ENCODE measurements around the gene TRIM29. TPM values are rescaled to one million over a fixed set of nuclear protein-coding genes. Genes with fewer than 3 reads are reported as not detected.

TRIM29 gene
- total RNA-seq, 1 donor from 2014 or later, result not detected

DNA sequence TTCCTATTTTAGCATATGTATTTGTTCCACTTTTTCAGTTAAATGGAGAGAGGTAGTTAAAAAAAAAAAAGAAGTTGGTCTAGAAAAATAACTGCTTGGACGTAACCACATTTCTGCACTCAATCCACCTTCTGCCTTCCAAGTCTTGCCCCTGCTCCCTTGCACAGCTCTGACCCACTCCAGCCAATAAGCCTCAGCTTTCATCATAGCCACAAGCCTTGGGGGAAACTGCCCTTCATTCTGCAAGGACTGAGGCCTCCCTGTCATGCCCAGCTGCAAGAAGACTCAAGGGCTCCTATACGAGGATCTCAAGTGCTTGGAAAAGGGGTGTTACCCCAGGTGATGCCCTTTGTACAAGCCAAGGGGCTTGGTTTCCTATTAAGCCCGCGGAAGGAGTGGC lies 37.0 kb upstream of the TRIM29 start:
- DNase-seq (ENCODE audit: extremely low spot score, unreplicated experiment), result no peak
- peaks cover 68% of the 10 kb centered on the region for H3K27me3 Mint-ChIP-seq (ENCODE audit: unreplicated experiment)
- no peak overlapping the region for H3K4me3 Mint-ChIP-seq (ENCODE audit: unreplicated experiment)
- TF ChIP-seq, protein P1, sequence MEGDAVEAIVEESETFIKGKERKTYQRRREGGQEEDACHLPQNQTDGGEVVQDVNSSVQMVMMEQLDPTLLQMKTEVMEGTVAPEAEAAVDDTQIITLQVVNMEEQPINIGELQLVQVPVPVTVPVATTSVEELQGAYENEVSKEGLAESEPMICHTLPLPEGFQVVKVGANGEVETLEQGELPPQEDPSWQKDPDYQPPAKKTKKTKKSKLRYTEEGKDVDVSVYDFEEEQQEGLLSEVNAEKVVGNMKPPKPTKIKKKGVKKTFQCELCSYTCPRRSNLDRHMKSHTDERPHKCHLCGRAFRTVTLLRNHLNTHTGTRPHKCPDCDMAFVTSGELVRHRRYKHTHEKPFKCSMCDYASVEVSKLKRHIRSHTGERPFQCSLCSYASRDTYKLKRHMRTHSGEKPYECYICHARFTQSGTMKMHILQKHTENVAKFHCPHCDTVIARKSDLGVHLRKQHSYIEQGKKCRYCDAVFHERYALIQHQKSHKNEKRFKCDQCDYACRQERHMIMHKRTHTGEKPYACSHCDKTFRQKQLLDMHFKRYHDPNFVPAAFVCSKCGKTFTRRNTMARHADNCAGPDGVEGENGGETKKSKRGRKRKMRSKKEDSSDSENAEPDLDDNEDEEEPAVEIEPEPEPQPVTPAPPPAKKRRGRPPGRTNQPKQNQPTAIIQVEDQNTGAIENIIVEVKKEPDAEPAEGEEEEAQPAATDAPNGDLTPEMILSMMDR (IDR thresholded peaks at IDR 0.05), result no peak
- H3K9me3 Mint-ChIP-seq (ENCODE audit: unreplicated experiment), result no peaks in the 10 kb centered on the region
- H3K4me1 Mint-ChIP-seq (ENCODE audit: unreplicated experiment), result no peaks in the 10 kb centered on the region
- no peaks in the 10 kb centered on the region for H3K36me3 Mint-ChIP-seq (ENCODE audit: unreplicated experiment)
- H3K27ac Mint-ChIP-seq (ENCODE audit: unreplicated experiment), result no peak overlapping the region

DNA sequence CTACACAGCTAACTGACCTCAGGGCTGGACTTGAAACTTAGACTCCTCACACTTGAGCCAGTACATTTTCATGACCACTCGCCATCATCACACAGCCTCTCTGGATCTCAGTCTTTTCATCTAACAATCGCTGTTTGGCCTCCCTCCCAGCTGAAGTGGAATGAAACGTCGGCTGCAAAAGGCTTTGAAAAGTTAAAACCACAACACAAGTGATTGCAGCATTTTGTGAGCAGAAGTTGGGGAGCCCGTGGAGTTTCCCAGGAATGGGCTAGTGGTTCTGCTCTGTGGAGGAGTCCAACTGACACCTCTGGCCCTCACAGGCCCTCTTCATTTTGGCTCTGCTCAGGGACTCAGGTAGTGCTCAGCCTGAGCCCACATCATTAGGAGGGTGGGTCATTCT lies 35.9 kb upstream of the TRIM29 start:
- Mint-ChIP-seq H3K9me3 (ENCODE audit: unreplicated experiment) (no peaks in the 10 kb centered on the region), H3K27ac (ENCODE audit: unreplicated experiment) (no peak overlapping the region), H3K4me1 (ENCODE audit: unreplicated experiment) (peaks cover under 1% of the 10 kb centered on the region), H3K27me3 (ENCODE audit: unreplicated experiment) (peaks cover 68% of the 10 kb centered on the region), H3K4me3 (ENCODE audit: unreplicated experiment) (no peak overlapping the region), H3K36me3 (ENCODE audit: unreplicated experiment) (no peaks in the 10 kb centered on the region)
- DNase-seq (ENCODE audit: extremely low spot score, unreplicated experiment), result no peak
- TF ChIP-seq, protein P1 (IDR thresholded peaks at IDR 0.05), result no peak

DNA sequence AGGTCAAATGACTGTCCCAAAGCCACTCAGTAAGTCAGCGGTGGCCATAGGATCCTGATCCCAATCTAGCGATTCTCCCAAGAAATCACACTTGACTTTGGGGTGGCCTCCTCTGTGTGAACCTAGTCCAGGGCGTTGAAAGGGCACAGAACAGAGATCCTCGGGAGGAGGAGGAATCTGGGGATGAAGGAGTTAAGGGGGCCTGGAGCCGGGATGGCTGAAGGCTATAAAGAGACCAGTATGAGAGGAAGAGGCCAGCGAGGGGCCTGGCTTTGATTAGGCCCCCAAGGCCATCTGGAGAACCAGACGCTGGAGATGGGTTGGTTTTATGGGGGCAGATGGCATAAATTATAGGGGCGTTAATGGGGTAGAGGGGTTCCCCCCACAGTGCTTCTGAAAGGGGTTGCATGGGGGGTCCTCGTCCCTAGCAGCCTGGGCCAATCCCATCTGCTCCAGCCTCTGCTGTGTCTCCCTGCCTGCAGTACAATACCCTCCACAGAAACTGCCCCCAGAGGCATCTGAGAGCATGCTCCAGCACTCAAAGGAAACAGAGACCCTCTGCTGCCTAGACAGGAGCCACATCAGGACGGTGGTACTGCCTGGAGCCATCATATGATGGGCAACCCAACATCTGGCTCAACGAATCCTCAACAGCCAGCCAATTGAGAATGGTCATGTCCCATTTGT lies 35.2 kb upstream of the TRIM29 start:
- DNase-seq (ENCODE audit: extremely low spot score, unreplicated experiment), result no peak
- Mint-ChIP-seq H3K27me3 (ENCODE audit: unreplicated experiment) (peaks cover 64% of the 10 kb centered on the region), H3K4me1 (ENCODE audit: unreplicated experiment) (peaks cover 3% of the 10 kb centered on the region), H3K9me3 (ENCODE audit: unreplicated experiment) (no peaks in the 10 kb centered on the region), H3K27ac (ENCODE audit: unreplicated experiment) (no peak overlapping the region), H3K36me3 (ENCODE audit: unreplicated experiment) (no peaks in the 10 kb centered on the region), H3K4me3 (ENCODE audit: unreplicated experiment) (no peak overlapping the region)
- TF ChIP-seq, protein P1 (IDR thresholded peaks at IDR 0.05), result no peak

DNA sequence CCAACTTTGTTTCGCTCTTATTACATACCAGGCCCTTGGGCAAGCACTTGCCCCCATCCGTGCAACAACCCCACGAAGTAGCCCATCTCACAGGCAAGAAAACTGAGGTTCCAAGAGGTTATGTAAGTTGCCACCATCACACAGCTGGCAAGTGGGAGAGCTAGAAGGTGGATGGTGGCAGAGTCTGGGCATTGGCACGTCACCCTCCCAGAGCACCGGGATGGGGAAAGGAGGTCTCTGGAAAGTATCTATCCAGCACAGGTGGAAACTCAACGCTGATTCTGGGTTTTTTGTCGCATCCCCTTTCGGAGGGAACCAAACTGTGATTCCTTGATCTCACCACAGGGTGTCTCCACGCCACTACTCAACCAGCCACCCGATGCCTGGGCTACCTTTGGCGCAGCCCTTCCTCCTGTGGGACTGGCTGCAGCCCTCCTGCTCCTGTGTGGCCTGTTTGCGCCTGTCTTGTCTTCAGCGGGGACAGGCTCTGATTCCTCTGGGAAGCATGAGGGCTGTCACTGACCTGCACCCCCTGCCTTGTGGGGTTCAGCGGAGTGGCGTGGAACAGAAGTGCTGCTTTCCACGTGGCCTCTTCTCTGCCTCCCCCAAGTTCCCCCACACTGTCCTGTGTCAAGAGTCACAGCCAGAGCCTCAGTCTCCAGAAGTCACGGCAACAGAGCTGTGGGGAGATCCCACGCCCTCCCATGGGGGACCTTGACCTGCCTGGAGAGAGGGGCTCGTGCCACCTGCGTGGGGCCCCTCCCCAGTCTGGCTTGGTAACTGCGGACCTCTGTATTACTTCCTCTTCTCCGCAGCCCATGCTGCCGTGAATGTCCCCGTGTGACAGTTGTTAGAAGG lies 34.4 kb upstream of the TRIM29 start:
- Mint-ChIP-seq H3K27me3 (ENCODE audit: unreplicated experiment) (peaks cover 68% of the 10 kb centered on the region), H3K4me3 (ENCODE audit: unreplicated experiment) (no peak overlapping the region), H3K4me1 (ENCODE audit: unreplicated experiment) (peaks cover 3% of the 10 kb centered on the region), H3K36me3 (ENCODE audit: unreplicated experiment) (no peaks in the 10 kb centered on the region), H3K9me3 (ENCODE audit: unreplicated experiment) (no peaks in the 10 kb centered on the region), H3K27ac (ENCODE audit: unreplicated experiment) (no peak overlapping the region)
- DNase-seq (ENCODE audit: extremely low spot score, unreplicated experiment), result no peak
- TF ChIP-seq, protein P1 (IDR thresholded peaks at IDR 0.05), result peak; percentile 88

DNA sequence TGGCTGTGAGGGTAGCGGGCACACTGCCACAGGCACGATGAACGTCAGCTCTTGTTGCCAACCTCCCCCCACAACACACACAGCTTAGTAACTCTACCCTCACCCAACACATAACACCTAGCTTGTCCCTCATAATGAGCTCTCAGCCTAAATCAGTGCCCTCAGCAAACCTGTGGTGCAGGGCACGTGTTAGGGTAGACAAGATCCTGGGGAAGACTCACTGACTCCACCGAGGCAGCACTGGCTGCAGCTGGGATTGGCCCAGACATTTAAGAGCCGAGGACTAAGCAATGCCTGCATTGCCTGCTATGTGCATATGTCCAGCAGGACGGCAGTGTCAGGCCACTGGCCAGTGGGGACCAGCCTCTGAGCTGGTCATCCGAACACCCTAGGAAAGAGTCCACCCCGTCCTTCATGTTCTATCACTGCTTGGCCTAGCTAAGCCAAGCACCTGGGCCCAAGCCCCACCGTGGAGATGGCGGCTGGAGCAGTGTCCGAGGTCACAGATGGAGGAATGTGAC lies 32.9 kb upstream of the TRIM29 start:
- no peak for DNase-seq (ENCODE audit: extremely low spot score, unreplicated experiment)
- H3K27ac Mint-ChIP-seq (ENCODE audit: unreplicated experiment), result no peak overlapping the region
- H3K4me1 Mint-ChIP-seq (ENCODE audit: unreplicated experiment), result peaks cover 3% of the 10 kb centered on the region
- TF ChIP-seq, protein P1 (IDR thresholded peaks at IDR 0.05), result no peak
- H3K36me3 Mint-ChIP-seq (ENCODE audit: unreplicated experiment), result no peaks in the 10 kb centered on the region
- H3K27me3 Mint-ChIP-seq (ENCODE audit: unreplicated experiment), result peaks cover 70% of the 10 kb centered on the region
- peaks cover 1% of the 10 kb centered on the region for H3K9me3 Mint-ChIP-seq (ENCODE audit: unreplicated experiment)
- no peak overlapping the region for H3K4me3 Mint-ChIP-seq (ENCODE audit: unreplicated experiment)

Data from osteocyte (in vitro differentiated cells).